CD14-positive monocyte (primary cell): ENCODE results near the gene NTRK3. TPM values are rescaled to one million over a fixed set of nuclear protein-coding genes. Genes with fewer than 3 reads are reported as not detected.

Source experiments
- DNase-seq, 3 donors: peaks; one replicate each; pipeline ENCODE4 v3.0.0-alpha.2; 2011 to 2022
- H2AFZ ChIP-seq: 2 replicates; pipeline ENCODE4 v1.6.0; 2012; ENCODE audit warnings: mild to moderate bottlenecking, low read depth, low read length, inconsistent platforms; ENCODE audit not compliant: insufficient read depth, poor library complexity, severe bottlenecking
- H3K27ac ChIP-seq, 2 donors: 1 replicate in 1 of 2; 2 replicates in 1 of 2; pipeline ENCODE4 v1.5.1; 2012 to 2013; ENCODE audit warnings: low read length in 2 of 2, control low read depth in 1 of 2, inconsistent platforms in 1 of 2, low read depth in 1 of 2, mild to moderate bottlenecking in 1 of 2
- H3K27me3 ChIP-seq, 2 donors: one replicate each; pipeline versions ENCODE4 v1.6.0 to v1.6.1; 2011 to 2013; ENCODE audit warnings: low read length in 2 of 2; ENCODE audit not compliant: control insufficient read depth in 2 of 2, insufficient read depth in 2 of 2
- H3K36me3 ChIP-seq, 2 donors: replicated peaks in 1 of 2; 1 replicate in 1 of 2; 2 replicates in 1 of 2; pipeline versions ENCODE4 v1.5.1 to v1.6.1; 2012 to 2013; ENCODE audit warnings: low read length in 2 of 2, control low read depth in 1 of 2, inconsistent platforms in 1 of 2, mild to moderate bottlenecking in 1 of 2; ENCODE audit not compliant: insufficient read depth in 2 of 2, control insufficient read depth in 1 of 2
- H3K4me1 ChIP-seq, 2 donors: 1 replicate in 1 of 2; 2 replicates in 1 of 2; pipeline versions ENCODE4 v1.5.1 to v1.6.1; 2012 to 2013; ENCODE audit warnings: low read length in 2 of 2, control low read depth in 1 of 2, inconsistent platforms in 1 of 2, mild to moderate bottlenecking in 1 of 2, moderate library complexity in 1 of 2; ENCODE audit not compliant: insufficient read depth in 2 of 2, control insufficient read depth in 1 of 2
- H3K4me2 ChIP-seq: replicated peaks from 2 replicates; pipeline ENCODE3; 2012; ENCODE audit warnings: low read length, moderate library complexity, mild to moderate bottlenecking; ENCODE audit not compliant: poor library complexity, severe bottlenecking; ENCODE audit errors: extremely low read depth
- H3K4me3 ChIP-seq, 3 experiments: fragments of 200-600 bp in 1 of 3; sonication (generic) in 1 of 3; replicated peaks in 1 of 3; 1 replicate in 2 of 3; 2 replicates in 1 of 3; pipeline ENCODE4 v1.5.1; 2011 to 2013; ENCODE audit warnings: low read length in 3 of 3, mild to moderate bottlenecking in 3 of 3, control low read depth in 2 of 3, low read depth in 2 of 3, inconsistent platforms in 1 of 3, moderate library complexity in 1 of 3
- H3K79me2 ChIP-seq: 2 replicates; pipeline ENCODE4 v1.6.0; 2012; ENCODE audit warnings: mild to moderate bottlenecking, control low read depth, inconsistent platforms, low read length, moderate library complexity; ENCODE audit not compliant: insufficient read depth
- H3K9ac ChIP-seq: 2 replicates; pipeline ENCODE4 v1.6.0; 2017; ENCODE audit warnings: low read length, mild to moderate bottlenecking; ENCODE audit not compliant: insufficient read depth, poor library complexity, severe bottlenecking
- H3K9me3 ChIP-seq, 2 donors: replicated peaks in 1 of 2; 1 replicate in 1 of 2; 2 replicates in 1 of 2; pipeline versions ENCODE4 v1.5.1 to v1.6.1; 2012 to 2013; ENCODE audit warnings: low read length in 2 of 2, control low read depth in 1 of 2; ENCODE audit not compliant: control insufficient read depth in 1 of 2, insufficient read depth in 1 of 2
- H4K20me1 ChIP-seq: 2 replicates; pipeline ENCODE4 v1.6.0; 2012; ENCODE audit warnings: mild to moderate bottlenecking, low read length, control low read depth, moderate library complexity; ENCODE audit not compliant: insufficient read depth
- H3K27ac Mint-ChIP-seq, 7 donors: one replicate each; pipeline ENCODE4 v1.8.0; 2020; ENCODE audit warnings: mild to moderate bottlenecking in 7 of 7, mixed read lengths in 7 of 7, moderate library complexity in 6 of 7, inconsistent platforms in 2 of 7
- H3K27me3 Mint-ChIP-seq, 3 donors: one replicate each; pipeline ENCODE4 v1.8.0; 2021 to 2022; ENCODE audit warnings: low read depth in 3 of 3, mild to moderate bottlenecking in 3 of 3, mixed read lengths in 3 of 3, moderate library complexity in 3 of 3, inconsistent platforms in 1 of 3
- H3K36me3 Mint-ChIP-seq, 2 donors: one replicate each; pipeline ENCODE4 v1.8.0; 2020; ENCODE audit warnings: mixed read lengths in 2 of 2, inconsistent platforms in 1 of 2, mild to moderate bottlenecking in 1 of 2
- H3K4me1 Mint-ChIP-seq: one replicate; pipeline ENCODE4 v1.8.0; 2020; ENCODE audit warnings: mild to moderate bottlenecking, mixed read lengths
- H3K4me3 Mint-ChIP-seq, 2 donors: one replicate each; pipeline ENCODE4 v1.8.0; 2020; ENCODE audit warnings: mild to moderate bottlenecking in 2 of 2, mixed read lengths in 2 of 2, moderate library complexity in 1 of 2
- H3K9me3 Mint-ChIP-seq, 7 donors: one replicate each; pipeline ENCODE4 v1.8.0; 2020 to 2022; ENCODE audit warnings: mixed read lengths in 7 of 7, mild to moderate bottlenecking in 6 of 7, moderate library complexity in 6 of 7, inconsistent platforms in 2 of 7
- CTCF ChIP-seq: fragments of 200-600 bp; IDR thresholded peaks from one replicate; pipeline ENCODE4 v1.8.0; 2022; ENCODE audit warnings: antibody characterized with exemption, mild to moderate bottlenecking
- WGBS: methylation state at CpG from one replicate; pipeline ENCODE4 v1.1.5; 2013; ENCODE audit warnings: missing lambda C conversion rate; ENCODE audit not compliant: insufficient coverage; 5-methylcytosine and 5-hydroxymethylcytosine counted together
- intact Hi-C, 2 donors: fragments of 100-400 bp; cut with micrococcal nuclease; formaldehyde crosslinking; loops; one replicate each; pipeline versions ENCODE4 v1.15.0 to v1.15.1; 2023
- polyA plus RNA-seq, 3 donors: library from polyadenylated mRNA; depleted of rRNA in 1 of 3; unstranded in 2 of 3; stranded (reverse) in 1 of 3; fragments of 300-500 nt in 2 of 3; fragments of >200 nt in 1 of 3; fragmentation: Illumina TruSeq in 2 of 3; gene quantifications; 1 replicate in 2 of 3; 2 replicates in 1 of 3; pipeline ENCODE4 v1.2.3, GENCODE V29; 2012 to 2021

NTRK3 gene
- polyA plus RNA-seq, 3 donors, result not detected

GRCh38 chr15:87827131-87827530 lies 429.4 kb downstream of the NTRK3 start:
- H3K9me3 Mint-ChIP-seq, result peaks cover 4 to 14% (median 12%) of the 10 kb centered on the region in 7 donors
- 100% methylated on average over 2 of the region's 3 CpGs for WGBS

GRCh38 chr15:87826119-87826747 lies 430.3 kb downstream of the NTRK3 start:
- Histone ChIP-seq H2AFZ (no peak overlapping the region), H3K79me2 (no peaks in the 10 kb centered on the region), H4K20me1 (no peaks in the 10 kb centered on the region), H3K27me3 (no peaks in the 10 kb centered on the region), H3K4me2 (no peak overlapping the region), H3K4me1 (peaks cover 5 to 10% of the 10 kb centered on the region in 2 donors), H3K9me3 (peaks cover 0 to 3% of the 10 kb centered on the region in 2 donors), H3K27ac (no peak overlapping the region), H3K4me3 (no peak overlapping the region), H3K9ac (no peak overlapping the region), H3K36me3 (no peaks in the 10 kb centered on the region)
- Mint-ChIP-seq H3K36me3 (no peaks in the 10 kb centered on the region), H3K9me3 (peaks cover 4 to 13% (median 12%) of the 10 kb centered on the region in 7 donors), H3K4me1 (peaks cover 7% of the 10 kb centered on the region), H3K27me3 (peaks cover 0 to 9% (median 3%) of the 10 kb centered on the region in 3 donors), H3K4me3 (no peak overlapping the region), H3K27ac (peak overlapping the region in 1 of 7 donors; percentile 12)
- intact Hi-C loops, result no loop called here
- no peak for DNase-seq
- 78% methylated on average over 5 of the region's 8 CpGs for WGBS
- no peak for TF ChIP-seq CTCF

More at GRCh38 chr15:87827131-87827530, 429.4 kb downstream of the NTRK3 start:
- H3K4me3 Mint-ChIP-seq, result no peak overlapping the region
- no peaks in the 10 kb centered on the region for H3K36me3 Mint-ChIP-seq
- Histone ChIP-seq H4K20me1 (no peaks in the 10 kb centered on the region), H3K4me2 (no peak overlapping the region), H3K36me3 (no peaks in the 10 kb centered on the region), H3K27me3 (no peaks in the 10 kb centered on the region), H3K9ac (no peak overlapping the region), H3K4me3 (no peak overlapping the region), H2AFZ (no peak overlapping the region), H3K79me2 (no peaks in the 10 kb centered on the region), H3K9me3 (peaks cover 0 to 3% of the 10 kb centered on the region in 2 donors), H3K27ac (no peak overlapping the region), H3K4me1 (peaks cover 5 to 10% of the 10 kb centered on the region in 2 donors)
- DNase-seq, result no peak
- H3K27ac Mint-ChIP-seq, result no peak overlapping the region
- H3K4me1 Mint-ChIP-seq, result peaks cover 7% of the 10 kb centered on the region
- intact Hi-C loops, result no loop called here
- H3K27me3 Mint-ChIP-seq, result peaks cover 0 to 6% (median 3%) of the 10 kb centered on the region in 3 donors
- no peak for TF ChIP-seq CTCF
